Stimulated activated CD4-positive, alpha-beta T cell treated with anti-CD3 and anti-CD28 coated beads, TNF-alpha, amount 100 ng/mL, for 48 hours (primary cell): ENCODE measurements around the gene ACTR3.
"Not testable (repeated sequence)": the region's sequence is repeated elsewhere in the genome, so short reads cannot be mapped to it uniquely, and the experiment has no call there.

Experiments used
- DNase-seq, 3 donors: peaks; one replicate each; pipeline ENCODE4 v3.0.0-alpha.2; 2020; ENCODE audit warnings: low read depth in 3 of 3

ACTR3 gene

DNA sequence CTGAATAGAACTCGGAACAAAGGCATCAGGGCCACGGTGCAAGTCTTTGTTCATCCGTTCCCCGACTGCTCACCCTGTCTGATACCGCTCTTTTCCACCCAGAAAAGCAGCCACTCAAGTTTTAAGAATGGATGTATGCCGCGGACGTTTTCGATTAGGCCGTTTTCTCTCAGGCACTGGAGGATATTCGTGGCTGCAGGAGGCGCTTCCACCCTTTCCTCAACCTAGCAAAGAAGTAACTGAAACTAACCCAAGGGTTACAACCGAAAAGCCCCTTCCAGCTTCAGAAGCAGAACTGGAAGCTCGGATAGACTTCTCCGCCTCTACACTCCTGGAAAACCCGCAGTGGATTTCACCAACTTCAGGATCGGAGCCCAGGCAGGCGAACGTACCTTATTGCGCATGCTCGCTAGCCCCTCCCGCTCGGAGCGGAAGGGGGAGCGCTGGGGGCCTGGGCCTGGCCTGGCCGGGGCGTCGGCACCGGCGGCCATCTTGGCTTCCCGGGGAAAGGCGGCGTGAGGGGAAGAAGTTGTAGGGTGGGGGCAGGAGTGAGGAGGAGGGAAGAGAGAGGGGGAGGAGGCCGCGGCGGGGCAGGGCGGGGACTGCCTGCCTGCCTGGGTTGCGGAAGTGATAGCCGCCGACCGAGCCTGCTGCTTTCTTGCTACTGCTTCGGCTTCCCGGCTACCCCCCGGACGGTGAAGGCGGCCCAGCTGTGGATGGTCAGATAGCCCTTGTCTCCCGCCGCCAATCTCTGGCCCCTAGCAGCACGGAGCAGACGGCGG lies at the start of gene ACTR3:
TSS of gene ACTR3 (plus strand) at position 619 of the 782 bp plus-strand sequence. CDS start 191 bp downstream, outside the sequence.
- DNase-seq = peak; percentile 94 to 98 (median 96)

DNA sequence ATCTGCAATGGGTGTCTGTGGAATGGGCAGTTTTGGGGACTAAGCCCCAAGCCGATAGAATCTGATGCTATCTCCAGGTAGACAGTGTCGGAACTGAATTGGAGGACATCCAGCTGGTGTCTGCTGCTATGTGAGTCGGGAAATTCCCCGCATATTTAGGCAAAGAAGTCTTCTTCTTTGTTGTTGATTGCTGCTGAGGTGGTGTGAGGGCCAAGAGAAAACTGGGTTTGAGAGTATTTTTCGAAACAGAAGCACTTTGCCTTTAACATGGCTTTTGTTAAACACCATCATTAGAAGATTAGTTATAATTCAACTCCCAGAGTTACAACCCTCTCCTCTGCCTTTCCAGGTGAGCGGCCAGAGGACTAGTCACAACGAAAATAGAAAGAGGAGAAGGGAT lies 49.4 kb upstream of the ACTR3 start:
- no peak for DNase-seq

DNA sequence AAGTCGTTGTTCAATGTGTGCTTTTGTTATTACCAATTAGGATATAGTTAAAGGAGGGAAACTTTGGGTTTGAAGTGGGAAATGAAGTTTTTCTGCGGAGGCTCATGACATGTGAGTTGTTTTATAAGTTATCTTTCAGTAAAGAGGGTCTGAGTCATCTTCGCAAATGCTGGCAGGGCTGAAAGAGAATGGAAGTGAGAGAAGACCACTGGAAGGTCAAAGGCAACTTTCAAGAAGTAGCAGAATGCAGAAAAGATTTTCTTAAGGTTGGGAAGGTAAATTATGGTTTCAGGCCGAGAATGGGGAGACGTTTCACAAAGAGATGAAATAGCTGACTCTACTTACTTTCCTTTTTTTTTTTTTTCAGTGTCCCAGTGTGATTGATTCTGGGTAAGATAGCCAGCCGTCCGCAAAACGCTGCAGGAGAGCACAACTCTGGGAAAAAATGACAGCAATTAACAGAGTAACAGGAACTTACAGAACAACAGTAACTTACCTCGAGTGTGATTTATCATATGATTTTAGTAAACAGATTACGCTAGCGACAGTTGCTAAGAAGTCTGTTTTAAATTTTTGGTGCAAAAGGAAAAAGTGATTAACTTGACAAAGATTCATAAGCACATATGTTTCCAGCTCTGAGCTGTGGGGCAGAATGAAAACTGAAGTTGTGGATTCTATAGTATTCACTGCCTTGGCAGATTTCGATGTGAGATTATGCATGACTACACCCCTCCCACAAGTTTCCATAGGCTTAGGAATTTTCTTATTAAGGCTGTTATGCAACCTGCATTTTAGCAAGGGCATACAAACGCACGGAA lies 46.8 kb upstream of the ACTR3 start:
- DNase-seq = no peak

DNA sequence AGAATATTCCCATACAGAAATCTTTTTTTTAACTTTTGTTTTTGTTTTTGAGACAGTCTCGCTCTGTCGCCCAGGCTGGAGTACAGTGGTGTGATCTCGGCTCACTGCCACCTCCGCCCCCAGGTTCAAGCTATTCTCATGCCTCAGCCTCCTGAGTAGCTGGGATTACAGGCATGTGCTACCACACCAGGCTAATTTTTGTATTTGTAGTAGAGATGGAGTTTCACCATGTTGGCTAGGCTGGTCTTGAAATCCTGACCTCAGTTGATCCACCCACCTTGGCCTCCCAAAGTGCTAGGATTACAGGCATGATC lies 46.2 kb upstream of the ACTR3 start:
- not testable (repeated sequence) for DNase-seq

DNA sequence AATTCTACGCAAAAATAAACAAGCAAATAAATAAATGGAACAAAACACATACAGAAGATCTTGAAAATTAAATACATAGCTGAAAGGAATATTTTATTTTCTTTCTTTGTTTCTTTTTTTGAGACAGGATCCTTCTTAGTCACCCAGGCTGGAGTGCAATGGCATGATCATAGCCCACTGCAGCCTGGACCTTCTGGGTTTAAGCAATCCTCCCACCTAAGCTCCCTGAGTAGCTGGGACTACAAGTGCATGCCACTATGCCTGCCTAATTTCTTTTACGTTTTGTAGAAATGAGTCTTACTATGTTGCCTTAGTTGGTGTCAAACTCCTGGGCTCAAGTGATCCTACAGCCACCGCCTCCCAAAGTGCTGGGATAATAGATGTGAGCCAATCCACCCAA lies 44.6 kb upstream of the ACTR3 start:
- no peak for DNase-seq

DNA sequence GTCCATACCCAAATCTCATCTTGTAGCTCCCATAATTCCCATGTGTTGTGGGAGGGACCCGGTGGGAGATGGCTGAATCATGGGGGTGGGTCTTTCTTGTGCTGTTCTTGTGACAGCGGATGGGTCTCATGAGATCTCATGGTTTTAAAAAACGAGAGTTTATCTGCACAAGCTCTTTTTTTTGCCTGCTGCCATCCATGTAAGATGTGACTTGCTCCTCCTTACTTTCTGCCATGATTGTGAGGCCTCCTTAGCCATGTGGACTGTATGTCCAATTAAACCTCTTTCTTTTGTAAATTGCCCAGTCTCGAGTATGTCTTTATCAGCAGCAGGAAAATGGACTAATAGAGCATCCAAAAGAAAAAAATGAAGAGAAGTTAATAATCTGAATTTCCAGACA lies 44.1 kb upstream of the ACTR3 start:
- not testable (repeated sequence) for DNase-seq

DNA sequence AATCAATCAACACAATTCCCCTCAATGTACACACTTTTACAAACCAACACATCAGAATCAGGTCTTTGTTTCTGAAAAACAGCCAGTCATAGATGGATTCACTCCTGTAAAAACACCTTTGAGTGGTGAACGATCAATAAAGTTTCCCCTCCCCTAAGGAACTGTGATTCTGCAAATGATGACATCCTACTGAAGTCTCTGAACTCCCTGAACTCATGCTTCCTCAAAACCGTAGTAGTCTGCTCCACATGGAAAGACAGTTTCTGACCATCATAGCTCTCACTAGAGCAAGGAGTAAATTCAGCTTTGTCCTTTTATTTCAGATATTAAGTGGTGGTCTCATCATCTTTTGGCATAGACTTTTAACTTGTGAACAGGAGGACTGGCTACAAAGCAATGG lies 43.5 kb upstream of the ACTR3 start:
- DNase-seq = no peak

DNA sequence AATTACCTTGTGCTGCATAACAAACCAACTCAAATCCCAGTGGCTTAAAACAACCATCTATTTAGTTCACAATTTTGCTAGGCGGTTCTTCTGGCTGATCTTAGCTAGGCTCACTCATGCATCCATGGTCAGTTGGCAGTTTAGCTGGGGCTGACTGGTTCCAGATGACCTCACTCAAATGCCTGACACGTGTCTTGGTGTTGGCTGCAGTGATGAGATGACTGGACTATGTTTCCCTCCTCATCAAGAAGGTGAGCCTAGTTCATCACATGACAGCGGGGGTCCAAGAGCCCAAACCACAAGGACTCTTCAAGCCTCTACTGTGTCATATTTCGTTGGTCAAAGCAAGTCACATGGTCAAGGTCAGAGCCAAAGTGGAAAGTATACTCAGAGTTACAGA lies 42.7 kb upstream of the ACTR3 start:
- DNase-seq = no peak

DNA sequence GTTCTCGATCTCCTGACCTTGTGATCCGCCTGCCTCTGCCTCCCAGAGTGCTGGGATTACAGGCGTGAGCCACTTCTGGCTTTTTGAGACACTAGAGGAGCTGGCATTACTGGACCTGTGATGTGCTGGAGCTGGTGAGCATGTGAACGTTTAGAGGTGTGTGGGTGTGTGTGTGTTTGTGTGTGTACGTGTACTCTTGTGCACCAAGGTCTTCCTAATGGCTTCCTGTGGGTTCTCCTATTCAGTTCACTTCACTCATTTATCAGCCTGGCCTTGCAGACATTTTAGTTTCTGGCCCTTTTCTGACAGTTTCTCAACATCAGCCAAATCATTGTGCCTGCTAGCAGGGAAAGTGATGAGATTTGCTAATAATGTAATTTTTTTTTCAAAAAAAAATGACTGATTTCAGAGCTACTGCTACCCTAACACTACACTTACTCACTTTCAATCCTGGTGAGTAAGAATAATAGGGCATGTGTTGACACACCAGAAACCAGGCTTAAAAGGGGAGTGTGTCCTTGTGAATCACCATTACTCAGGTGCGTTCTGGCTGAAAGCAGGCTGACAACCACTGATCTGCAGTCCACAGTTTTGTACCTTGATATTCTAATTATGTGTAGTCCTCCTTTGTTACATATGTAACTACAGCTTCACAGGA lies 41.0 kb upstream of the ACTR3 start:
- DNase-seq = peak; percentile 18 to 45 (median 35)

DNA sequence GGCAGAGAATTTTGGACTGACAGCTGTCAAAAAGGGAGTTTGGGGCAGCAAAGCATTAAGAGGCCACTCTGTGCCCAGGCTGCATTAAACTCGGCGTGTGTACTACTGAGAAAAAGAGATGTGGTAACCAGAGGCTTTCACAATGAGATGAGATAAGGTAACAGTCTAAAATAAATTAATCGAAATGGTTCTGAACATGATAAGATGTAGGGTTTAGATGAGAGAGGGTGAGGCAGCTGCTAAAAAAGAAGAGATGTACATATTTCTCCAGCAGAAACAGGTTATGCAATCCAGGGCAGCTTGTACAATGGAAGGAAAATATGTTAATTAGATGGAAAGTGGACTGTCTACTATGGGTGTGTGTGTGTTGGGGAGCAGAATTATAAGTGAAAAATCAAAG lies 39.2 kb upstream of the ACTR3 start:
- DNase-seq = no peak

DNA sequence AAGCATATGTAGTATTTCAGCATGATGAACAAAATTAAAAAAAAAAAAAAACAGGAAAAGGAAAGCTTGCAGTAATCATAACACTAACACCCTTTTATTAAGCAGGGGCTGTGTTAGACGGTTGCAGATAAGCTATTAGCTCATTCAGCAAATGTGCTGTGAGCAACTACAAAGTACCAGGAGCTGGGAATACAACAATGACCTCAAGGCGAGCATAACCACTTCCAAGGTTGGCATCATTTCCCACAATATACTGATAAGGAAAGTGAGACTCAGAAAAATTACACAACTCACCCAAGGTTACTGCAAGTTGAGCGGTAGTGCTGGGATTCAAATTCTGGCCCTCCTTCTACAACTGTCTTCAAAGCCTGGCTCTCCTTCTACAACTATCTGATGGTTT lies 38.2 kb upstream of the ACTR3 start:
- no peak for DNase-seq

DNA sequence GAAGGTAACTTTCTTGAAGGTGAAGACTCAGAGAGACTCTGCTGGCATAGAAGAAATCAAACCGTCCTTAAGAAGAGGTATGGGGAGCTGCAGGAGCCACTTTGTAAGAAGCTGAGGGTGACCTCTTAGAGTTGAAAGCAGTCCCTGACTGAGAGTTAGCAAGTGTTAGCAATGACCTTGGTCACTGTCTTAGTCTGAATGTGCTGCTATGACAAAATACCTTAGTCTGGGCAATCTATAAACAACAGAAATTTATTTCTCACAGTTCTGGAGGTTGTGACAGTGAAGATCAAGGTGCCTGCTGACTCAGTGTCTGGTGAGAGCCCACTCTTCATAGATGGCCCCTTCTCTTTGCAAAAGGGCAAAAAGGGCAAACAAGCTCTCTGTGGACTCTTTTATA lies 35.7 kb upstream of the ACTR3 start:
- no peak for DNase-seq

DNA sequence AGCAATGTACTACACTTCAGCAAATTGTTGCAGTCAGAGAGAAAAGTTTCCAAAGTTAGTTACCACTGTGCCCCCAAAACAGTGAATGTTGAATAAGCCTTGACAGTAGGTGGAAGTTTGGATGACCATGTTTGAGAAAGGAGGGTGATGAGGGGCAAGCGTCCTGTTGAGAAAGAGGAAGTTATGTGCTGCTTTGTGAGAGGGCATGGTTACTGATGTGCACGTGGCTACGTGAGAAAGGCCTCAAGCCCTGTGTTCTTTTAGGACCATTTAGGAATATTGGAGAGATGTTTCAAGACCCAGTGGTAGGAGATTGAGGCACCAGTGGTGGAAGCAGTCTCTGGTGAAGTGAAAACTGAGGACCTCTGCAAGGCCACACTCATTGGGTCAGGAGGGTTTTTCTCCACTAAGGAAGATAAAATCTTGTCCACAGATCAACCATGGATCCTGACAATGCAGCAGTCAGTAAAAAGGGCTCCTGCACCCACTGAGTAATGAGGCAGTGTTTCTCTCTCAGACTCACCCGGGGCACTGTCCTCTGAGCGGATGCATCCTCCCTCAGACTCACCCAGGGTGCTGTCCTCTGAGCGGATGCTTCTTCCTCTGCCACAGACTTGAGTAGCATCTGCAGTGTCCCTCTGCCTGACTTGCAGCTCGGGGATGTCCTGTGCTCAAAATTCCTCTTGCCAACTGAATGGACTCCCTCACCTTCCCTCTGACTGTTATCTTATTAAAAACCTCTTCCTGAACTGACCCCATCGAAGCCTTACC lies 34.7 kb upstream of the ACTR3 start:
- DNase-seq = no peak

DNA sequence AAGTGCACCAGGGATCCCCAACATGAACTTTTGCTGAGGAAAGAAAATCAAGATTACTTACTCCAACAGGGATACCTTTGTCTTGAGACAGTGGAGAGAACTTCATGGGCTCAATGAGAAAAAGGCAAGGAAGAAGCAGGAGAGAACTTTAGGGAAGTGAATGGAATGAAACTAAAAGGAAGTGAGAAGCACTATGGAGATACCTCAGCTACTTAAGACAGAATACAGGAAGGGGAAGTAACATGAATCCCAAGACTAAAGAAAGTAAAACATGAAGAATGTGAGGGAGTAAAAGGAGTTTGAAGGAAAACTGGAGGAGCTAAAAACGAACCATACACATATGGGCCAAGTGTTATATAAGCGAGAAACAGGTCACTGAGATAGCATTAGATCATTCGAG lies 32.4 kb upstream of the ACTR3 start:
- DNase-seq = no peak

DNA sequence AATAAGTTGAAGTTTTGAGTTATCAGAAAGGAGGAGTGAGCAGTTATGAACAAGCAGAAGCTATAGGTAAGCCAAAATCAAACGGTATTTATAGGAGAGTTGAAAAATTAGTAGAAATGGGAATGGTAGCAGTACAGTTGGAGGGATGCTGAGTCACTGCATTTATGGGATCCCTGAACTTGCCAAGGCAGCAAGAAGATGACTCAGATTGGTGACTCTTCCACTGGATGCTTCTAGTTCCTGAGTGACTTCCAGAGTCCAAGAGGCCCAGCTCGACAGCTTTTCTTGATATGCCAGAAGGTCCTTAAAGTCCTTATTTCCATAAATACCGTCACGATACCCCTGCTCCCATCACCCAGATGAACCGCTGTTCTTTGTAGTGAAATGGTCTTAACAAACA lies 31.1 kb upstream of the ACTR3 start:
- no peak for DNase-seq

DNA sequence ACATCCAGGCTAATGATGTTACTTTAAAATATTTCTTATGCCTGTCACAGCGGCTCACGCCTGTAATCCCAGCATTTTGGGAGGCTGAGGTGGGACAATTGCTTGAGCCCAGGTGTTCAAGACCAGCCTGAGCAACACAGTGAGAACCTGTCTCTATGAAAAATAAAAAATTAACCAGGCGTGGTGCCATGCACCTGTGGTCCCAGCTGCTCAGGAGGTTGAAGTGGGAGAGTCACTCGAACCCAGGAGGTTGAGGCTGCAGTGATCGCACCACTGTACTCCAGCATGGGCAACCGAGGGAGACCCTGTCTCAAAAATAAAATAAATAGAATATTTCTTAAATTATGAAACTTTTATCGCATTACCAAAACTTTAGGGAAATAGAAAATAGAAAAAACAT lies 28.1 kb upstream of the ACTR3 start:
- no peak for DNase-seq

DNA sequence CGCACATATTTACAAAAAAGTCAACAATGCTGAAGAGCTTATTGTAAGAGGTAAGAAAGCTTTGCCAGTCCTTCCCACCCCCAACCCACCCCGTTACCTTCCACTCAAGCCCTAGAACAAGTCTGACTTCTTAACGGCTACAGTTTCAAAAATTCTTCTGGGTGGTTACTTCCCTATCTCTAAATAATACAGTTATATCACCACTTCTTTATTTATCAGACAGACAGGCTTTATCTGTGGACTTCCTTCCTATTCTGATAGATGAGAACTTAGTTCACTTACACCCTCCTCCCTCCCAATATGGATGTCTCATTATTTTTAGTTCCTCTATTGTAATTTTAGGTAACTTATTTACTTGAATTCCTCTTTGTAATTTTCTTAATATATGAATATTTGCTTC lies 26.7 kb upstream of the ACTR3 start:
- no peak for DNase-seq

DNA sequence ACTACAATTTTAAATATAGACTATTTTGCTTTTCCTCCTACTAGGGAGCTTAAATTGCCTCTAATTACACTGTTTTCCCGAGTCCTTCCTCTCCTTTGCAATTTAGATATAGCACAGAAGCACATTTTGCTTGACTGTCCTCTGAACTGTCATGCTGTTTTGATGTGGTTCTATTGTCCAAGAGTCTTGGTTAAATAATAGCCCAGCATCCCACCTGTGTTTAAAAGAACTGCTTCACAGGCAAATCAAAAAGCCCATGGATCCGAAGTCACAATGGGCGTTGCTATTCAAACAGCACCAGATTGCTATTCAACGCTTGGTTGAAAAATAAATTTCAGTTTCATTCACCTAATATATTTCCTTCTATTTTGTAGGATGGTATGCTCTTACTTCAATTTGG lies 22.3 kb upstream of the ACTR3 start:
- no peak for DNase-seq

DNA sequence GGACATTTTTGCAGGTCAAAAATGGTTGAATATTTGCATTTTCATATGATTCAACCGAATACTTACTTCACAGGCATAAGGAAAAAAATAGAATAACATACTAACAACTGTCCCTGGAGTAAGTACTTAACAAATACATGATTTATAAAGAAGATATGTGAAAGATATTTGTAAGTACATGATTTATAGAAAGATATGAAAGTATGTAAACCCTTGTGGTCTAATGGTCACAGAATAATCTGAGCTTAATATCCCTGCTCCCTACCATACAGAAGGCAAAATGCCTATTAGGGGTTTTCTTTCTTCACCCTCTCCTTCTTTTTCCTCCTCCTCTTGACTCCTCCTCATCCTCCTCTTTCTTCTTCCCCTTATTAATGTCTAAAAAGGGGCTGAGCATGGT lies 20.6 kb upstream of the ACTR3 start:
- no peak for DNase-seq

DNA sequence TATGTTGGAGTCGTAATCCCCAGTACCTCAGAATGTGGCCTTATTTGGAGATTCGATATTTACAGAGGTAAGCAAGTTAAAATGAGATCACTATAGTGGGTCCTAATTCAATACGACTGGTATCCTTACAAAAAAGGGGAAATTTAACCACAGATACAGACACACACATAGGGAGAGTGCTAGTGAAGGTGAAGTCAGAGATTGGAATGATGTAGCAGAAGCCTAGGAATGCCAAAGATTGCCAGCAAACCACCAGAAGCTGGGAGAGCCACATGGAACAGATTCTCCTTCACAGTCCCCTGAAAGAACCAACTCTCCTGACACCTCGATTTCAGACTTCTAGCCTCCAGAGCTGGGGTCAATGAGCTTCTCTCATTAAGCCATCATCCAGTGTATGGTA lies 17.7 kb upstream of the ACTR3 start:
- DNase-seq = no peak

DNA sequence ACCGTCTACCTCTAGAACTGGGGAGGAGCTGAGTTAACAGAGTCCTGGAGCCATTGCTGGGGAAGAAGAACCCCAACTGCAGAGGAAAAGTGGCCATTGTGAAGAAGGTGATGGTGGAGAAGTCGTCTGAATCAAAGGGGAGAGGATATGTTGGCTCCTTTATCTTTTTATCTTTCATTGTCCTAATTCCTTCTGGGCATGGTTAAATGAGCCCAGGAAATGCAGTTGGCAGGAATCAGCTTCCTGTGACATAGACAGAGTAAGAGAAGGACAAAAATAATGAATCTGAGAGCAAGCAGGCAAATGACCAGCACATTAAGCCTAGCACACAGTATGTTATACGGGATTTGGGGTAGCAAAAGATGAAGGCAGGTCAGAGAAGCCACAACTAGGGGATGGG lies 16.0 kb upstream of the ACTR3 start:
- no peak for DNase-seq

DNA sequence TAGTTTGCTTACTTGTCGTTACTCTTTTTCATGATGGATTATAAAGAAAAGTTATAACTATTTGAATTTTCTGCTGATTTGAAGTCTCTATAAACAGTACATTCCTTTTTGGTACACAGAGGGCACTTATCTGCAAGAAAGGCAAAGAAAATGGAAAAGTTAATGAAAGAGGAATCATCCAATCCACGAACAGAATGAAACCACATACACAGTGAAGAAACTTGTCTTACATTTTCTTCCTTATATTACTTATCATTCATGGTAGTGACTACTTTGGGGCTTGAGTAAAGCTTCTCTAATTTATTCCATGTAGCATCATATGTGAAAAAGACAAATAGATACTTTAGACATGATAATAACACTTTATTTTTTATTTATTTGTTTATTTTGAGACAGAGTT lies 14.8 kb upstream of the ACTR3 start:
- no peak for DNase-seq
